ENCODE data around the gene RFNG.

Gene RFNG

DNA sequence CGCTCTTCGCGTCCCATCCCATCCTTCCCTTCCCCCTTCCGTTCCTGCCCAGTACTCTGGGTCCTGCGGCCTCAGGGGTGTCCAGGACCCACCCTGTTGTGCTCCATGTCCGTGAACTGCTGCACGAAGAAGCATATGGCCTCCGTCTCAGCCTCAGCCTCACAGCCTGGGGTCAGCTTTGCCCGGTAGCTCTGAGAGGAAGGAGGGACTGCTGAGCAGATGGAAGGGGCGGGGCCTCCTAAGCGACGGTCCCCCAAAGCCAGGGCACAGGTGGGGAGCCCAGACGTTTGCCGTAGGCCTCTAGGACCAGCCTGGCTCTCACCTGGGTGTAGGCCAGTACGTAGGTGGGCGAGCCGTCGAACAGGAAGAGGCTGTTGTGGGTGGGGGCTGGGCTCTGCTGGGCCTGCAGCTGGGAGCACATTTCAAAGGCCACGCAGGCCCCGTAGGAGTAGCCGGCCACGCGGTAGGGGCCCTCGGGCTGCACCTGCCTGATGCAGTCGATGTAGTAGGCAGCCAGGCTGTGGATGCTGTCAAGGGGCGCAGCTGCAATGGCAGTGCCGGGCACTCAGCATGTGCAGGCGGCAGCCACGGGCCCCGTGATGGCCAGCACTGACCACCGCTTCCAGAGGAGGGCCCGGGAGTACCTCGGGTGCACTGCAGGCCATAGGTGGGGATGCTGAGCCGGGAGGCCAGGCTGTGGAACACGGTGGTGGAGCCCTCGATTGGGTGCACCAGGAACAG is 28.6 kb upstream of the RFNG start:
- Histone ChIP-seq H3K9me3 (ENCODE audit: control extremely low read depth in 1 of 5, control insufficient read depth in 4 of 5, insufficient read depth in 2 of 5, low read depth in 1 of 5, low read length in 4 of 5) (no peaks in the 10 kb centered on the region), H3K36me3 (ENCODE audit: control insufficient read depth in 4 of 4, insufficient read depth in 4 of 4, low read length in 3 of 4) (peaks cover 3 to 76% (median 52%) of the 10 kb centered on the region in 4 experiments), H3K4me1 (ENCODE audit: control extremely low read depth in 1 of 4, control insufficient read depth in 4 of 4, insufficient read depth in 4 of 4, low read length in 3 of 4) (no peaks in the 10 kb centered on the region), H3K27ac (ENCODE audit: insufficient read depth in 1 of 2, low read depth in 1 of 2, low read length in 2 of 2, poor library complexity in 1 of 2, severe bottlenecking in 2 of 2) (no peak overlapping the region), H3K27me3 (replicated peaks in 2 of 5; ENCODE audit: control insufficient read depth in 4 of 5, insufficient read depth in 5 of 5, low read length in 4 of 5) (no peaks in the 10 kb centered on the region), H3K4me3 (ENCODE audit: control insufficient read depth in 1 of 7, extremely low read depth in 1 of 7, insufficient read depth in 4 of 7, low read depth in 2 of 7, low read length in 6 of 7) (no peak overlapping the region)
- CTCF ChIA-PET = interaction anchor here (1.6 kb wide), 1 partner anchor 18 kb away, joined by 4 read pairs; no protein-coding TSS in a partner anchor
- 96% methylated on average over 31 of the region's 36 CpGs for WGBS (ENCODE audit: insufficient coverage)
- no peak for DNase-seq
- POLR2A ChIA-PET = interaction anchor here (0.6 to 1.4 kb wide), 3 partner anchors 10 to 324 kb away, joined by 3 to 5 read pairs (median 3); partner anchors contain the start of gene FASN

GRCh38 chr17:82079001-82079677 is 27.5 kb upstream of the RFNG start:
- no peak for DNase-seq
- ChIA-PET POLR2A (no interaction called here), CTCF (no interaction called here)
- Histone ChIP-seq H3K27ac (ENCODE audit: insufficient read depth in 1 of 2, low read depth in 1 of 2, low read length in 2 of 2, poor library complexity in 1 of 2, severe bottlenecking in 2 of 2) (no peak overlapping the region), H3K4me3 (ENCODE audit: control insufficient read depth in 1 of 7, extremely low read depth in 1 of 7, insufficient read depth in 4 of 7, low read depth in 2 of 7, low read length in 6 of 7) (no peak overlapping the region), H3K4me1 (ENCODE audit: control extremely low read depth in 1 of 4, control insufficient read depth in 4 of 4, insufficient read depth in 4 of 4, low read length in 3 of 4) (no peaks in the 10 kb centered on the region), H3K9me3 (ENCODE audit: control extremely low read depth in 1 of 5, control insufficient read depth in 4 of 5, insufficient read depth in 2 of 5, low read depth in 1 of 5, low read length in 4 of 5) (no peaks in the 10 kb centered on the region), H3K27me3 (replicated peaks in 2 of 5; ENCODE audit: control insufficient read depth in 4 of 5, insufficient read depth in 5 of 5, low read length in 4 of 5) (no peaks in the 10 kb centered on the region), H3K36me3 (ENCODE audit: control insufficient read depth in 4 of 4, insufficient read depth in 4 of 4, low read length in 3 of 4) (peaks cover 3 to 66% (median 44%) of the 10 kb centered on the region in 4 experiments)
- 96% methylated on average over 40 of the region's 47 CpGs for WGBS (ENCODE audit: insufficient coverage)

GRCh38 chr17:82078433-82078832 is 26.8 kb upstream of the RFNG start:
- no peaks in the 10 kb centered on the region for H3K9me3 ChIP-seq (ENCODE audit: control extremely low read depth in 1 of 5, control insufficient read depth in 4 of 5, insufficient read depth in 2 of 5, low read depth in 1 of 5, low read length in 4 of 5)
- POLR2A ChIA-PET = no interaction called here
- no peaks in the 10 kb centered on the region for H3K27me3 ChIP-seq (replicated peaks in 2 of 5; ENCODE audit: control insufficient read depth in 4 of 5, insufficient read depth in 5 of 5, low read length in 4 of 5)
- no peak overlapping the region for H3K27ac ChIP-seq (ENCODE audit: insufficient read depth in 1 of 2, low read depth in 1 of 2, low read length in 2 of 2, poor library complexity in 1 of 2, severe bottlenecking in 2 of 2)
- H3K36me3 ChIP-seq (ENCODE audit: control insufficient read depth in 4 of 4, insufficient read depth in 4 of 4, low read length in 3 of 4) = peaks cover 2 to 58% (median 37%) of the 10 kb centered on the region in 4 experiments
- no peaks in the 10 kb centered on the region for H3K4me1 ChIP-seq (ENCODE audit: control extremely low read depth in 1 of 4, control insufficient read depth in 4 of 4, insufficient read depth in 4 of 4, low read length in 3 of 4)
- 99% methylated on average over 15 of the region's 18 CpGs for WGBS (ENCODE audit: insufficient coverage)
- CTCF ChIA-PET = no interaction called here
- no peak overlapping the region for H3K4me3 ChIP-seq (ENCODE audit: control insufficient read depth in 1 of 7, extremely low read depth in 1 of 7, insufficient read depth in 4 of 7, low read depth in 2 of 7, low read length in 6 of 7)
- no peak for DNase-seq

DNA sequence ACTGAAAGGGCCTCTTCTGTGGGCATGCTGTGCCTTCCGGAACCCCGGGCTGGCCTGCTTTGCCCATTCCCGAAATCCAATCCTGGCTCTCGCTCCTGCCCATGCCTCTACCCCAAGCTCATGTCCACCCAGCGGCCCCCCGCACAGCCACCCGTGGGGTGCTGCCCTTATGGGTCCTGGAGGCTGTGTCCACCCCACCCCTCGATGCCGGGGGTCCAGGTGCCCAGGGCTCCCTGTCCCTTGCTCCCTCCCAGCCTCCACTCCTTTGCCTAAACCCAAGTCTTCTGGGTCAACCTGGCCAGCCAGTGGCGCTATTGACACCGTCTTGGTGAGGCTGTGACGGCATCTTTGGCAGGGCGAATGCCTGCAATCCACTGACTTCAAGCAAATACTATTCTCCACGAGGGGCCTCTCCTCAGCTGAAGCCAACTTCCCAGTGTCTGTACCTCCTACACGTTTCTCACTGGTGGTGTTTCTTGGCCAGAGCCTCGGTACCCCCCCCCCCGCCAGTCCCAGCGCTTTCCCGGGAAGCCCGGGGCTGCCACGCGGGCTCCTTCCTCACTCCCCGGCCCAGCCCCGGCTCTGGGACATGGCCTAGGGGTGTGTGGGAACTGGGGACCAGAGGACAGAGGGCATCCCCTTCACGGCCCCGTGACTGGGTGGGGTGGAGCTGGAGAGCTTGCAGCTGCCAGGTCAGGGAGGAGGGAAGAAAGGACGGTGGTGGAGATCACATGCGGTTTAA is 26.2 kb upstream of the RFNG start:
- no peaks in the 10 kb centered on the region for H3K9me3 ChIP-seq (ENCODE audit: control extremely low read depth in 1 of 5, control insufficient read depth in 4 of 5, insufficient read depth in 2 of 5, low read depth in 1 of 5, low read length in 4 of 5)
- no peak for DNase-seq
- no peaks in the 10 kb centered on the region for H3K27me3 ChIP-seq (replicated peaks in 2 of 5; ENCODE audit: control insufficient read depth in 4 of 5, insufficient read depth in 5 of 5, low read length in 4 of 5)
- CTCF ChIA-PET = no interaction called here
- H3K36me3 ChIP-seq (ENCODE audit: control insufficient read depth in 4 of 4, insufficient read depth in 4 of 4, low read length in 3 of 4) = peaks cover 0 to 52% (median 32%) of the 10 kb centered on the region in 4 experiments
- POLR2A ChIA-PET = no interaction called here
- no peaks in the 10 kb centered on the region for H3K4me1 ChIP-seq (ENCODE audit: control extremely low read depth in 1 of 4, control insufficient read depth in 4 of 4, insufficient read depth in 4 of 4, low read length in 3 of 4)
- H3K27ac ChIP-seq (ENCODE audit: insufficient read depth in 1 of 2, low read depth in 1 of 2, low read length in 2 of 2, poor library complexity in 1 of 2, severe bottlenecking in 2 of 2) = no peak overlapping the region
- no peak overlapping the region for H3K4me3 ChIP-seq (ENCODE audit: control insufficient read depth in 1 of 7, extremely low read depth in 1 of 7, insufficient read depth in 4 of 7, low read depth in 2 of 7, low read length in 6 of 7)
- 92% methylated on average over 23 of the region's 28 CpGs for WGBS (ENCODE audit: insufficient coverage)

GRCh38 chr17:82076785-82077591 is 25.4 kb upstream of the RFNG start:
- H3K9me3 ChIP-seq (ENCODE audit: control extremely low read depth in 1 of 5, control insufficient read depth in 4 of 5, insufficient read depth in 2 of 5, low read depth in 1 of 5, low read length in 4 of 5) = no peaks in the 10 kb centered on the region
- no peak for DNase-seq
- peaks cover 0 to 44% (median 24%) of the 10 kb centered on the region in 4 experiments for H3K36me3 ChIP-seq (ENCODE audit: control insufficient read depth in 4 of 4, insufficient read depth in 4 of 4, low read length in 3 of 4)
- no peak overlapping the region for H3K4me3 ChIP-seq (ENCODE audit: control insufficient read depth in 1 of 7, extremely low read depth in 1 of 7, insufficient read depth in 4 of 7, low read depth in 2 of 7, low read length in 6 of 7)
- H3K27me3 ChIP-seq (replicated peaks in 2 of 5; ENCODE audit: control insufficient read depth in 4 of 5, insufficient read depth in 5 of 5, low read length in 4 of 5) = no peaks in the 10 kb centered on the region
- no peaks in the 10 kb centered on the region for H3K4me1 ChIP-seq (ENCODE audit: control extremely low read depth in 1 of 4, control insufficient read depth in 4 of 4, insufficient read depth in 4 of 4, low read length in 3 of 4)
- 97% methylated on average over 20 of the region's 21 CpGs for WGBS (ENCODE audit: insufficient coverage)
- POLR2A ChIA-PET = interaction anchor here (0.5 kb wide), 1 partner anchor 180 kb away, joined by 4 read pairs; no protein-coding TSS in a partner anchor
- no peak overlapping the region for H3K27ac ChIP-seq (ENCODE audit: insufficient read depth in 1 of 2, low read depth in 1 of 2, low read length in 2 of 2, poor library complexity in 1 of 2, severe bottlenecking in 2 of 2)
- CTCF ChIA-PET = interaction anchor here (1.3 kb wide), 1 partner anchor 36 kb away, joined by 4 read pairs; no protein-coding TSS in a partner anchor

DNA sequence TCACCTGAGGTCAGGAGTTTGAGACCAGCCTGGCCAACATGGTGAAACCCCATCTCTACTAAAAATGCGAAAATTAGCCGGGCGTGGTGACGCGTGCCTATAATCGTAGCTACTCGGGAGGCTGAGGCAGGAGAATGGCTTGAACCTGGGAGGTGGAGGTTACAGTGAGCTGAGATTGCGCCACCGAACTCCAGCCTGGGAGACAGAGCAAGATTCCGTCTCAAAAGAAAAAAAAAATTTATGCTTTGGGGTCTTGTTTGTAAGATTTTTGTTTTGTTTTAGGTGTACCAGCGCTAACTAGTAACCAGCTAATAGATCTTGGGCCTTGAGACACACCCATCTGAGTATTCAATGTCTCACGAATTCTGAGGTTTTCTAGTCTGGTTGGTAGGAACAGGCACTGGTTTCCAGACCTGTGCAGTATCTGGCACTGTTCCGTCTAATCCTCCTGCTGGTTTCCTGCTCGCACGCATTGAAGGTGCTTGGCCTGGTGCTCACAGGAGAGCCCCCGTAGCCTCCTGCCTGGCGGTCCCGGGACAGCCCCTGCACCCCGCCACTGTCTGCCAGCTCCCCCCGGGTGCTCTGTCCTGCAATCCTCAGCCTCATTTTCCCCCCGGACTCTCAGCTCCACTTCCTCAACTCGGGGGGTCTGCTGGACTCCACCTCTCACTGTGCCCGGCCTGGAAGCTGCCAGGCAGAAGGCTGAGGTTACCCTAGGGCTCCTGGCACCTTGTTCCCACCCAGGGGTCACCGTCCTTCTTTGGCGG is 24.6 kb upstream of the RFNG start:
- H3K4me3 ChIP-seq (ENCODE audit: control insufficient read depth in 1 of 7, extremely low read depth in 1 of 7, insufficient read depth in 4 of 7, low read depth in 2 of 7, low read length in 6 of 7) = no peak overlapping the region
- WGBS (ENCODE audit: insufficient coverage) = 89% methylated on average over 25 of the region's 25 CpGs
- no peaks in the 10 kb centered on the region for H3K27me3 ChIP-seq (replicated peaks in 2 of 5; ENCODE audit: control insufficient read depth in 4 of 5, insufficient read depth in 5 of 5, low read length in 4 of 5)
- H3K27ac ChIP-seq (ENCODE audit: insufficient read depth in 1 of 2, low read depth in 1 of 2, low read length in 2 of 2, poor library complexity in 1 of 2, severe bottlenecking in 2 of 2) = no peak overlapping the region
- no peak for DNase-seq
- CTCF ChIA-PET = interaction anchor here (1.3 kb wide), 1 partner anchor 37 kb away, joined by 4 read pairs; no protein-coding TSS in a partner anchor
- peaks cover 0 to 37% (median 18%) of the 10 kb centered on the region in 4 experiments for H3K36me3 ChIP-seq (ENCODE audit: control insufficient read depth in 4 of 4, insufficient read depth in 4 of 4, low read length in 3 of 4)
- no peaks in the 10 kb centered on the region for H3K9me3 ChIP-seq (ENCODE audit: control extremely low read depth in 1 of 5, control insufficient read depth in 4 of 5, insufficient read depth in 2 of 5, low read depth in 1 of 5, low read length in 4 of 5)
- no peaks in the 10 kb centered on the region for H3K4me1 ChIP-seq (ENCODE audit: control extremely low read depth in 1 of 4, control insufficient read depth in 4 of 4, insufficient read depth in 4 of 4, low read length in 3 of 4)
- POLR2A ChIA-PET = interaction anchor here (0.5 kb wide), 1 partner anchor 180 kb away, joined by 4 read pairs; no protein-coding TSS in a partner anchor
